ENCODE results near the gene WWP2.

The WWP2 gene

GRCh38 chr16:69830146-69830533, 68.0 kb downstream of the WWP2 start:
- TF ChIP-seq, protein P1, sequence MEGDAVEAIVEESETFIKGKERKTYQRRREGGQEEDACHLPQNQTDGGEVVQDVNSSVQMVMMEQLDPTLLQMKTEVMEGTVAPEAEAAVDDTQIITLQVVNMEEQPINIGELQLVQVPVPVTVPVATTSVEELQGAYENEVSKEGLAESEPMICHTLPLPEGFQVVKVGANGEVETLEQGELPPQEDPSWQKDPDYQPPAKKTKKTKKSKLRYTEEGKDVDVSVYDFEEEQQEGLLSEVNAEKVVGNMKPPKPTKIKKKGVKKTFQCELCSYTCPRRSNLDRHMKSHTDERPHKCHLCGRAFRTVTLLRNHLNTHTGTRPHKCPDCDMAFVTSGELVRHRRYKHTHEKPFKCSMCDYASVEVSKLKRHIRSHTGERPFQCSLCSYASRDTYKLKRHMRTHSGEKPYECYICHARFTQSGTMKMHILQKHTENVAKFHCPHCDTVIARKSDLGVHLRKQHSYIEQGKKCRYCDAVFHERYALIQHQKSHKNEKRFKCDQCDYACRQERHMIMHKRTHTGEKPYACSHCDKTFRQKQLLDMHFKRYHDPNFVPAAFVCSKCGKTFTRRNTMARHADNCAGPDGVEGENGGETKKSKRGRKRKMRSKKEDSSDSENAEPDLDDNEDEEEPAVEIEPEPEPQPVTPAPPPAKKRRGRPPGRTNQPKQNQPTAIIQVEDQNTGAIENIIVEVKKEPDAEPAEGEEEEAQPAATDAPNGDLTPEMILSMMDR (IDR thresholded peaks at IDR 0.05), result no peak

DNA sequence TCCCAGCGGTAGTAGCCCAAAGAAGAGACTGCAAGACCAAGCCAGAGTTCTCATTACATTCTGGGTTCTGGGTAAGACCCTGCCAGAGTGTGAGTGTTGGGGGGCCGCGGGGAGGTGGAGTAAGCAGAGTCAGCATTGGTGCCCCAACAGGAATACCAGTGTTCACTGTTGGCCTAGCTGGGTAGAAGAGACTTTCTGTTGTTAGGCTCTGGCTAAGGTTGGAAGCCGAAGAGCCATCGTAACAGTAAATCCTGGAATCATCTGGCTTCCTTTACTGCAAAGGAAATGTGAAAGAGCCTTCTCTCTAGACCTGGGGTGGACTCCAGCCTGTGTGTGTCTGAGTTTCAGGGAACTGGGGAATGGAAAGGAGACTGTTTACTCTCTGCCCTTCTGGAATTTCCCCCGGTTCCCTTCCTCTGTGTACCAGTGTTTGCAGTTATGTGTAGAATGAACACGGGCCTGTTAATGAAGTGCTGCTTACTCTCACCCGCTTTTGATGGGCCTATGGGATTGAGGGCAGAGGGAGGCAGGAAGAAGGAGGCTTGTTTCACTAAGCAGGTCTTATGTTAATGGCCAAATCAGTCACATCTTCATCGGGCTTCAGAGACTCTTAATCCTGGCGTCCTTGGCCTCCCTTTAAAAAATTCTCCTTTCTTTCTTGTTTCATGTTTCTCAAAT, 68.5 kb downstream of the WWP2 start:
- TF ChIP-seq, protein P1 (IDR thresholded peaks at IDR 0.05), result no peak

DNA sequence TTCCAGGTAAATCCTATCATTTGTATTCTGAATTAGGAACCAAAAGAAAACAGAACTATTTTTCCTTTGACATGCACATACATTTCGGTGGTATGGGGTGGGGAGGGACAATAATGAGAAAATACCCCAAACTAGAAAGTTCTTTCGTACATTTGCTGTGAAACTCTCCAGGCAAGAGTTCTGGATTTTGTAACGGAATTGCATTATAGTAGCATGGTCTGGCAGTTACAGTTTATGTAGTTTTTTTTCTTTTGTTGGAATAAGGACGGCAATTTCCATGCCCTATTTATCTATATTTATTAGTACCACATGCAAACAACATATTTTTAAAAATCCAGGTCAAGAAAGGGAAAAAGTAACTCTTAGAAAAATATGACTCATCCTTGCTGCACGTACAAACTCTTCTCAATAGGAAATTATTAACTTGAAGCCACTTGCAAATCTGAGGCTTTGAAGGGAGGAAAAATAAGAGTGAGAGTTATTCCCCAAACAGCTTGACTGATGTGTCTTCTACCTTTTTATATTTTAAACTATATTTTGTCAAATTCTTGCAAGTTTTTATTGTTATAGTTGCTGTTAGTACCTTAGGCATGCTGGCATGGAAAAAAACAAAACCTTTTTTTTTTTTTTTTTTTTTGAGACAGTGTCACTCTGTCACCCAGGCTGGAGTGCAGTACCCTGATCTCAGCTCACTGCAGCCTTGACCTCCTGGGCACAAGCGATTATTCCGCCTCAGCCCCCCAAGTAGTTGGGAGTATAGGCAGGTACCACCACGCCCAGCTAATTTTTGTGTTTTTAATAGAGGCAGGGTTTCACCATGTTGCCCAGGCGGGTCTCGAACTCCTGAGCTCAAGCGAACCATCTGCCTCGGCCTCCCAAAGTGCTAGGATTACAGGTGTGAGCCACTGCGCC, 69.3 kb downstream of the WWP2 start:
- TF ChIP-seq, protein P1 (IDR thresholded peaks at IDR 0.05), result no peak

GRCh38 chr16:69833357-69834282, 71.5 kb downstream of the WWP2 start:
- TF ChIP-seq, protein P1 (IDR thresholded peaks at IDR 0.05), result no peak

DNA sequence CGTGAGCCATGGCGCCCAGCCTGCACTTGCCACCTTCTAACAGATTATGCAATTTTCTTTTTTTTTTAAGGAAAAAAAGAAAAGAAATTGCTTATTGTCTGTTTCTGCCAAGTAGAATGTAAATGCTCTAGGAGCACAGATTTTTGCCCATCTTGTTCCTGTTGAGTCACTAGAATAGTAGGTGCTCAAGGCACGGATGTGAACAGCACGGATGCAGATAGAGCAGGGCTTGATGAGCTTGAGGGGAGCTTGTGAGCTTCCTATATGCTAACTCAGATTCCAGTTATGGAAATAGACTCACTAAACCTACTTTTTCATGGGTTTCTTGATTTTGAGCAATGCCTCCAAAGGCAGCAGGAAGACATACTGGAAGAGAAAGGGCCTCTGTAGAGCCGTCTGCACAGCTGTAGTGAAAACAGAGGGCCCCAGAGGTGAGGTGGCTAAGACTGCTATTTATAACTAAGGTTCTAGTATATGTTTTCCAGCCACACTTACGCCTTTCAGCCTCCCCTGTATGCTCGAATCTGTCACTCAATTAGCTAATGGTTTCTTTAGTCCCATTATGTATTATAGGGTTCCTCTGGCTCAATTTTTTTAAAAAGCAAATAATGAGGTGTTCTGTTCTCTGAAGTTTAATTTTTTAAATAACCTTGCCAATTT, 72.8 kb downstream of the WWP2 start:
- TF ChIP-seq, protein P1 (IDR thresholded peaks at IDR 0.05), result no peak

DNA sequence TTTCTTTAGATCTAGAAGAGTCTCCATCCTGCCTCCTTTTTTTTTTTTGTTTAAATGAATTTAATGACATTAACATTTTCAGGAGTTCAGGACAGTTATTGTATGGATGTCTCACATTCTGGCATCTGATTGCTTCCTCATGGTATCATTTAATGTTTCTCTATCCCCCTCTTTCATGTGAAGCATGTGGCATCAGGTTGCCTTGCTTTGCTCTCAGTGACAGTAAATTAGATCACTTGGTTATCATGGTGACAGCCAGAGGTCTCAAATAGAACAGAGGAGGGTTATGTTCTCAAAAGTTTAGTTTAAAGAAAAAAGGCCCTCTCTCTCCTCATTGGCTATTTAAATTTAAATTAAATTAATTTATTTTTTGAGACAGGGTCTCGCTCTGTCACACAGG, 74.1 kb downstream of the WWP2 start:
- TF ChIP-seq, protein P1 (IDR thresholded peaks at IDR 0.05), result no peak

GRCh38 chr16:69837380-69837779, 75.2 kb downstream of the WWP2 start:
- TF ChIP-seq, protein P1 (IDR thresholded peaks at IDR 0.05), result no peak
